Common myeloid progenitor, CD34-positive (primary cell): ENCODE measurements around the gene KRTAP9-2.
"Not testable (repeated sequence)": the region's sequence is repeated elsewhere in the genome, so short reads cannot be mapped to it uniquely, and the experiment has no call there.

ENCODE experiments used
- CTCF ChIA-PET: fragments of 350-600 bp; sonication (Branson Sonifier 250); formaldehyde crosslinking; loops from one replicate; lab custom pipeline; 2021; ENCODE audit warnings: antibody characterized with exemption; lab: Charles Lee
- POLR2A ChIA-PET: fragments of 350-600 bp; sonication (Branson Sonifier 250); formaldehyde crosslinking; loops from one replicate; lab custom pipeline; 2021; ENCODE audit warnings: antibody characterized with exemption; lab: Charles Lee
- DNase-seq, 3 donors: peaks; one replicate each; pipeline versions ENCODE4 v3.0.0 to v3.0.0-alpha.2; 2013
- H3K27ac ChIP-seq, 2 experiments: 1 replicate in 1 of 2; 2 replicates in 1 of 2; pipeline ENCODE4 v1.7.0; 2013; ENCODE audit warnings: inconsistent platforms in 2 of 2, low read length in 2 of 2, mild to moderate bottlenecking in 2 of 2, low read depth in 1 of 2, moderate library complexity in 1 of 2; ENCODE audit not compliant: severe bottlenecking in 2 of 2, insufficient read depth in 1 of 2, poor library complexity in 1 of 2
- H3K27me3 ChIP-seq, 5 experiments: replicated peaks in 2 of 5; 1 replicate in 3 of 5; 2 replicates in 2 of 5; pipeline versions ENCODE4 v1.6.1 to v1.7.0; 2013; ENCODE audit warnings: low read length in 4 of 5, mild to moderate bottlenecking in 2 of 5, moderate library complexity in 2 of 5, inconsistent platforms in 1 of 5; ENCODE audit not compliant: insufficient read depth in 5 of 5, control insufficient read depth in 4 of 5
- H3K36me3 ChIP-seq, 4 experiments: 1 replicate in 2 of 4; 2 replicates in 2 of 4; pipeline versions ENCODE4 v1.6.1 to v1.7.0; 2013; ENCODE audit warnings: low read length in 3 of 4, control low read depth in 1 of 4, mild to moderate bottlenecking in 1 of 4; ENCODE audit not compliant: control insufficient read depth in 4 of 4, insufficient read depth in 4 of 4
- H3K4me1 ChIP-seq, 4 experiments: 1 replicate in 3 of 4; 2 replicates in 1 of 4; pipeline versions ENCODE4 v1.6.1 to v1.7.1; 2013; ENCODE audit warnings: low read length in 3 of 4, mild to moderate bottlenecking in 3 of 4, control low read depth in 1 of 4, inconsistent platforms in 1 of 4, moderate library complexity in 1 of 4; ENCODE audit not compliant: control insufficient read depth in 4 of 4, insufficient read depth in 4 of 4; ENCODE audit errors: control extremely low read depth in 1 of 4
- H3K4me3 ChIP-seq, 7 experiments: 1 replicate in 4 of 7; 2 replicates in 3 of 7; pipeline versions ENCODE4 v1.5.1 to v1.7.0; 2013; ENCODE audit warnings: mild to moderate bottlenecking in 7 of 7, low read length in 6 of 7, moderate library complexity in 6 of 7, inconsistent platforms in 2 of 7, low read depth in 2 of 7, control low read depth in 1 of 7; ENCODE audit not compliant: insufficient read depth in 4 of 7, control insufficient read depth in 1 of 7; ENCODE audit errors: extremely low read depth in 1 of 7
- H3K9me3 ChIP-seq, 5 experiments: 1 replicate in 4 of 5; 2 replicates in 1 of 5; pipeline versions ENCODE4 v1.6.1 to v1.7.1; 2013; ENCODE audit warnings: low read length in 4 of 5, mild to moderate bottlenecking in 2 of 5, inconsistent platforms in 1 of 5, low read depth in 1 of 5, moderate library complexity in 1 of 5; ENCODE audit not compliant: control insufficient read depth in 4 of 5, insufficient read depth in 2 of 5; ENCODE audit errors: control extremely low read depth in 1 of 5
- WGBS: methylation state at CpG from one replicate; pipeline ENCODE4 v1.1.5; 2013; ENCODE audit not compliant: insufficient coverage; 5-methylcytosine and 5-hydroxymethylcytosine counted together

KRTAP9-2 gene

GRCh38 chr17:41185001-41185400 lies 41.4 kb upstream of the KRTAP9-2 start:
- Histone ChIP-seq H3K9me3 (no peaks in the 10 kb centered on the region), H3K4me1 (no peaks in the 10 kb centered on the region), H3K27me3 (peaks cover 0 to 2% (median 0%) of the 10 kb centered on the region in 5 experiments), H3K36me3 (no peaks in the 10 kb centered on the region), H3K4me3 (no peak overlapping the region), H3K27ac (no peak overlapping the region)
- WGBS = no CpG with 5 or more reads among the region's 1 CpG
- POLR2A ChIA-PET = no interaction called here
- CTCF ChIA-PET = interaction anchor here (1.4 kb wide), 1 partner anchor 15 kb away, joined by 3 read pairs; no protein-coding TSS in a partner anchor
- DNase-seq = no peak

- ChIA-PET POLR2A (no interaction called here), CTCF (no interaction called here)
- H3K4me3 ChIP-seq = no peak overlapping the region
- peaks cover 0 to 4% (median 2%) of the 10 kb centered on the region in 5 experiments for H3K27me3 ChIP-seq
- no peaks in the 10 kb centered on the region for H3K9me3 ChIP-seq
- H3K36me3 ChIP-seq = no peaks in the 10 kb centered on the region
- H3K27ac ChIP-seq = no peak overlapping the region
- 100% methylated on average over 2 of the region's 2 CpGs for WGBS
- no peaks in the 10 kb centered on the region for H3K4me1 ChIP-seq
- no peak for DNase-seq
Observed at GRCh38 chr17:41186872-41187271, 39.6 kb upstream of the KRTAP9-2 start.

- CTCF ChIA-PET = not testable (repeated sequence)
- WGBS = 89% methylated on average over 1 of the region's 1 CpG
Observed at GRCh38 chr17:41189837-41190318, 36.6 kb upstream of the KRTAP9-2 start, which contains the start of gene KRTAP9-1. Gene KRTAP9-1, plus strand, starts transcription at chr17:41189887. Its CDS starts 0 bp downstream, at chr17:41189887.

GRCh38 chr17:41190328-41190727 lies 36.1 kb upstream of the KRTAP9-2 start:
- ChIA-PET CTCF (no interaction called here), POLR2A (no interaction called here)
- Histone ChIP-seq H3K9me3 (no peaks in the 10 kb centered on the region), H3K27me3 (peaks cover 0 to 4% (median 2%) of the 10 kb centered on the region in 5 experiments), H3K4me1 (no peaks in the 10 kb centered on the region), H3K27ac (no peak overlapping the region), H3K4me3 (no peak overlapping the region), H3K36me3 (no peaks in the 10 kb centered on the region)
- WGBS = 76% methylated on average over 3 of the region's 3 CpGs
- DNase-seq = no peak

More at GRCh38 chr17:41189837-41190318, 36.6 kb upstream of the KRTAP9-2 start, which contains the start of gene KRTAP9-1:
- POLR2A ChIA-PET, H3K4me3 ChIP-seq, H3K27me3 ChIP-seq, H3K4me1 ChIP-seq, H3K36me3 ChIP-seq, H3K27ac ChIP-seq, DNase-seq, H3K9me3 ChIP-seq: not testable (repeated sequence)

- ChIA-PET POLR2A (no interaction called here), CTCF (no interaction called here)
- WGBS = no CpG with 5 or more reads among the region's 1 CpG
- no peak overlapping the region for H3K4me3 ChIP-seq
- H3K9me3 ChIP-seq = peaks cover 0 to 2% (median 0%) of the 10 kb centered on the region in 5 experiments
- H3K4me1 ChIP-seq = no peaks in the 10 kb centered on the region
- no peaks in the 10 kb centered on the region for H3K36me3 ChIP-seq
- no peak for DNase-seq
- no peaks in the 10 kb centered on the region for H3K27me3 ChIP-seq
- H3K27ac ChIP-seq = no peak overlapping the region
Observed at GRCh38 chr17:41196068-41196467, 30.4 kb upstream of the KRTAP9-2 start.

- POLR2A ChIA-PET = no interaction called here
- Histone ChIP-seq H3K4me1 (no peaks in the 10 kb centered on the region), H3K27ac (no peak overlapping the region), H3K27me3 (no peaks in the 10 kb centered on the region), H3K4me3 (no peak overlapping the region), H3K9me3 (peaks cover 0 to 2% (median 0%) of the 10 kb centered on the region in 5 experiments), H3K36me3 (no peaks in the 10 kb centered on the region)
- no peak for DNase-seq
- 94% methylated on average over 3 of the region's 5 CpGs for WGBS
- CTCF ChIA-PET = no interaction called here
Observed at GRCh38 chr17:41199421-41200078, 26.9 kb upstream of the KRTAP9-2 start.

- H3K9me3 ChIP-seq = peaks cover 0 to 1% (median 0%) of the 10 kb centered on the region in 5 experiments
- no peaks in the 10 kb centered on the region for H3K36me3 ChIP-seq
- 100% methylated on average over 1 of the region's 1 CpG for WGBS
- H3K4me1 ChIP-seq = no peaks in the 10 kb centered on the region
- CTCF ChIA-PET = no interaction called here
- POLR2A ChIA-PET = no interaction called here
- peaks cover 0 to 5% (median 0%) of the 10 kb centered on the region in 5 experiments for H3K27me3 ChIP-seq
- no peak overlapping the region for H3K4me3 ChIP-seq
- no peak overlapping the region for H3K27ac ChIP-seq
- peak in 1 of 3 donors; percentile 6 for DNase-seq
Observed at GRCh38 chr17:41211845-41212466, 14.5 kb upstream of the KRTAP9-2 start.
